ENCODE measurements around the gene STRN3.

- TF ChIP-seq ISL1 (CRISPR knock-in tag; IDR thresholded peaks at IDR 0.05) (no peak), TOX (CRISPR knock-in tag; IDR thresholded peaks at IDR 0.05; ENCODE audit: borderline replicate concordance) (no peak), ZFP30 (CRISPR knock-in tag; IDR thresholded peaks at IDR 0.05) (no peak), ZFP3 (CRISPR knock-in tag; IDR thresholded peaks at IDR 0.05) (no peak), TSHZ2 (CRISPR knock-in tag; IDR thresholded peaks at IDR 0.05) (no peak), CREB5 (CRISPR knock-in tag; IDR thresholded peaks at IDR 0.05; ENCODE audit: low read depth) (no peak), PATZ1 (CRISPR knock-in tag; IDR thresholded peaks at IDR 0.05; ENCODE audit: borderline replicate concordance) (no peak), ZNF565 (CRISPR knock-in tag; conservative IDR thresholded peaks at IDR 0.05; ENCODE audit: low read depth) (no peak), PPARA (CRISPR knock-in tag; IDR thresholded peaks at IDR 0.05; ENCODE audit: borderline replicate concordance) (no peak), GLIS3 (CRISPR knock-in tag; IDR thresholded peaks at IDR 0.05) (no peak), ZC3H10 (CRISPR knock-in tag; IDR thresholded peaks at IDR 0.05) (no peak), RARB (CRISPR knock-in tag; IDR thresholded peaks at IDR 0.05) (no peak), ARNTL (CRISPR knock-in tag; IDR thresholded peaks at IDR 0.05; ENCODE audit: borderline replicate concordance, low read depth) (no peak)
These were observed 4.3 kb upstream of the STRN3 start for GRCh38 chr14:31030469-31030868.

Measured in SK-N-SH treated with all-trans-retinoic acid at 6 μM for 48 hours (cell line).